Measurements from ENCODE around the gene PTPDC1. TPM values are rescaled to one million over a fixed set of nuclear protein-coding genes. Genes with fewer than 3 reads are reported as not detected.

The PTPDC1 gene
- total and polyA plus RNA-seq, 4 donors, result 0.45 to 5.1 (median 1.1) TPM

DNA sequence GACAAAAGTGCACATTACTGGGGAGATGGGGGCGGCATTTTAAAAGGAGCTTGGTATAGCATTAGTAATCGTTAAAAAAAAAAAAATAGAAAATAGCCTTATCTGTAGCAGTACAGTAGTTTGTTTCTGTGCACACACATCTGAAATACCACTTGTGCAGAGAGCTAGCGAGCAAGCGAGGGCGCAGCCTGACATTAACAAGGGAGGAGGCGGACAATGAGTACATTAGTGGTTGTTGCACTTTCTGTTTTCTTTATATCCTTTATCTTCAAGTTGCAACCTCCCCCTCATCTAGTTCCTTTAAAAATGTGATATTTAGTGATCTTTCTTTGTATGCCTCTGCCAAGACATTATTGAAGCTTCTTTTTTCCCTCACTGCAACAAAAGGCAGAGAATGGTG is 880 bp upstream of the PTPDC1 start:
- Histone ChIP-seq H3K27ac (ENCODE audit: low read depth in 1 of 2, low read length in 2 of 2) (no peak overlapping the region), H3K4me3 (ENCODE audit: low read depth in 1 of 3, low read length in 3 of 3) (no peak overlapping the region), H3K9ac (ENCODE audit: low read depth in 1 of 2, low read length in 2 of 2) (no peak overlapping the region), H3K4me1 (ENCODE audit: control insufficient read depth in 4 of 4, insufficient read depth in 4 of 4, low read length in 3 of 4) (peaks cover 0 to 2% (median 0%) of the 10 kb centered on the region in 4 donors), H3K36me3 (ENCODE audit: control insufficient read depth in 4 of 4, insufficient read depth in 3 of 4, low read depth in 1 of 4, low read length in 3 of 4) (no peaks in the 10 kb centered on the region), H3K27me3 (ENCODE audit: control insufficient read depth in 4 of 4, insufficient read depth in 4 of 4, low read length in 3 of 4) (no peaks in the 10 kb centered on the region), H3K9me3 (ENCODE audit: control insufficient read depth in 4 of 4, low read length in 3 of 4) (no peaks in the 10 kb centered on the region)
- WGBS, result 85% methylated on average over 6 of the region's 6 CpGs
- no peak for DNase-seq (ENCODE audit: low spot score)
- TF ChIP-seq EGR1 (IDR thresholded peaks at IDR 0.05; ENCODE audit: low read depth in 2 of 2) (no peak), RXRA (IDR thresholded peaks at IDR 0.05) (no peak), FOXA2 (IDR thresholded peaks at IDR 0.05) (no peak), REST (IDR thresholded peaks at IDR 0.05) (no peak), FOXA1 (IDR thresholded peaks at IDR 0.05) (no peak), RAD21 (IDR thresholded peaks at IDR 0.05) (no peak)

- no peaks in the 10 kb centered on the region for H3K36me3 ChIP-seq (ENCODE audit: control insufficient read depth in 4 of 4, insufficient read depth in 3 of 4, low read depth in 1 of 4, low read length in 3 of 4)
- H3K27me3 ChIP-seq (ENCODE audit: control insufficient read depth in 4 of 4, insufficient read depth in 4 of 4, low read length in 3 of 4), result no peaks in the 10 kb centered on the region
- TF ChIP-seq TAF1 (conservative IDR thresholded peaks at IDR 0.05), result no peak
- TF ChIP-seq HNF4G (IDR thresholded peaks at IDR 0.05), result no peak
- no peak for TF ChIP-seq NR2F2 (IDR thresholded peaks at IDR 0.05)
- no peak for TF ChIP-seq GABPA (IDR thresholded peaks at IDR 0.05 in 1 of 2, conservative IDR thresholded peaks at IDR 0.05 in 1 of 2)
- no peak for TF ChIP-seq MAX (IDR thresholded peaks at IDR 0.05)
- no peak for TF ChIP-seq EGR1 (IDR thresholded peaks at IDR 0.05; ENCODE audit: low read depth in 2 of 2)
- TF ChIP-seq JUND (IDR thresholded peaks at IDR 0.05), result no peak
- no peak for TF ChIP-seq HNF4A (conservative IDR thresholded peaks at IDR 0.05)
- no peak for TF ChIP-seq RAD21 (IDR thresholded peaks at IDR 0.05)
- no peak for TF ChIP-seq FOXA2 (IDR thresholded peaks at IDR 0.05)
- no peak for TF ChIP-seq ZBTB33 (IDR thresholded peaks at IDR 0.05)
- TF ChIP-seq REST (IDR thresholded peaks at IDR 0.05), result no peak
- DNase-seq (ENCODE audit: low spot score), result no peak
- 94% methylated on average over 6 of the region's 6 CpGs for WGBS
- H3K9me3 ChIP-seq (ENCODE audit: control insufficient read depth in 4 of 4, low read length in 3 of 4), result no peaks in the 10 kb centered on the region
- no peak overlapping the region for H3K9ac ChIP-seq (ENCODE audit: low read depth in 1 of 2, low read length in 2 of 2)
- peaks cover 0 to 2% (median 0%) of the 10 kb centered on the region in 4 donors for H3K4me1 ChIP-seq (ENCODE audit: control insufficient read depth in 4 of 4, insufficient read depth in 4 of 4, low read length in 3 of 4)
- no peak overlapping the region for H3K27ac ChIP-seq (ENCODE audit: low read depth in 1 of 2, low read length in 2 of 2)
- H3K4me3 ChIP-seq (ENCODE audit: low read depth in 1 of 3, low read length in 3 of 3), result no peak overlapping the region
These were observed 887 bp downstream of the PTPDC1 start for GRCh38 chr9:94085062-94085639.
